Vagina (tissue), 2 donors: ENCODE measurements around the gene CCDC194.

ENCODE experiments used
- POLR2A ChIP-seq, 2 donors: fragments of 450-650 bp; IDR thresholded peaks; one replicate each; pipeline ENCODE4 v1.6.1; 2017; ENCODE audit warnings: antibody characterized with exemption in 2 of 2, mild to moderate bottlenecking in 2 of 2, moderate library complexity in 2 of 2
- TF ChIP-seq, protein P1 (sequence below), 3 experiments: fragments of 450-650 bp in 2 of 3; fragments of 200-600 bp in 1 of 3; sonication (generic) in 1 of 3; IDR thresholded peaks; one replicate each; pipeline ENCODE4 v1.5.1; 2017 to 2019; ENCODE audit warnings: antibody characterized with exemption in 3 of 3, mild to moderate bottlenecking in 2 of 3, moderate library complexity in 2 of 3

DNA sequence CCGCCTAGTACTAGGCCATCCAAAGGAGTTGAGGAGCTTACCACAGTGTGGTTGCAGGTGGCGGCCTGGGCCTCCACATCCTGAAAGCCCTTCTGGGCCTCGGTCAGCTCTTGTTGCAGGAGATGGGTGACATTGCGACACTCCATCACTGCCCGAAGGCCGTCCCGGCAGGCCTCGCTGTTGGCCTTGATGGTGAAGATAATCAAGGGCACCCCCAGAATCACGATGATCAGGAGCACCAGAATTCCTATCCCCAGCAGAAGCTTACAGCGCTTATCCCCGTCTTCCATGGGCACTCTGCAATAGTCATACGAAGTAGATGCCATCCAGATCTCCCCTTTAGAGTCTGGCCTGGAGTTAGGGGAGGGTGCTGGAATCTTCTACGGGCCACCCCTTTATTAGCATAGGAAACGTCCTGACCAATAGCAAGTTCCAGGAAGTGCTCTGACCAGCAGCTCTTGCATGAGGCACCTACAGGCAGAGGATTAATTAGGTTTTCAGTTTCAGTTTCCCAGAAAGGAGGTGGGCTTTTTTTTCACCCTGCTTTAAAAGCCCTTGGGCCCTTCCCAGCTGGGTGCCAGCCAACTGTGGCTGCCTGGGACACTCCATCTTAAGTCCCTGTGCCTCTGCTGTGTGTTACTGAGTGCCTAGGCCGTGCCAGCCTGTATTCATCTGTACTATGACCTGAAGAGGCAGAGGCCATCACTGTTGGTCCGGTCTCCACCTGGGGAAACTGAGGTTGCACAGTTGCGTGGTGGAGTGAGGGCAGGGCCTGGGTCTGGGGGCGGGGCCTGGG, 11.5 kb upstream of the CCDC194 start, which contains the start of gene BST2:
- TF ChIP-seq, protein P1, sequence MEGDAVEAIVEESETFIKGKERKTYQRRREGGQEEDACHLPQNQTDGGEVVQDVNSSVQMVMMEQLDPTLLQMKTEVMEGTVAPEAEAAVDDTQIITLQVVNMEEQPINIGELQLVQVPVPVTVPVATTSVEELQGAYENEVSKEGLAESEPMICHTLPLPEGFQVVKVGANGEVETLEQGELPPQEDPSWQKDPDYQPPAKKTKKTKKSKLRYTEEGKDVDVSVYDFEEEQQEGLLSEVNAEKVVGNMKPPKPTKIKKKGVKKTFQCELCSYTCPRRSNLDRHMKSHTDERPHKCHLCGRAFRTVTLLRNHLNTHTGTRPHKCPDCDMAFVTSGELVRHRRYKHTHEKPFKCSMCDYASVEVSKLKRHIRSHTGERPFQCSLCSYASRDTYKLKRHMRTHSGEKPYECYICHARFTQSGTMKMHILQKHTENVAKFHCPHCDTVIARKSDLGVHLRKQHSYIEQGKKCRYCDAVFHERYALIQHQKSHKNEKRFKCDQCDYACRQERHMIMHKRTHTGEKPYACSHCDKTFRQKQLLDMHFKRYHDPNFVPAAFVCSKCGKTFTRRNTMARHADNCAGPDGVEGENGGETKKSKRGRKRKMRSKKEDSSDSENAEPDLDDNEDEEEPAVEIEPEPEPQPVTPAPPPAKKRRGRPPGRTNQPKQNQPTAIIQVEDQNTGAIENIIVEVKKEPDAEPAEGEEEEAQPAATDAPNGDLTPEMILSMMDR (IDR thresholded peaks at IDR 0.05) = no peak
- TF ChIP-seq POLR2A (IDR thresholded peaks at IDR 0.05) = no peak
